Measurements from ENCODE around the gene BBS1.

Gene BBS1

DNA sequence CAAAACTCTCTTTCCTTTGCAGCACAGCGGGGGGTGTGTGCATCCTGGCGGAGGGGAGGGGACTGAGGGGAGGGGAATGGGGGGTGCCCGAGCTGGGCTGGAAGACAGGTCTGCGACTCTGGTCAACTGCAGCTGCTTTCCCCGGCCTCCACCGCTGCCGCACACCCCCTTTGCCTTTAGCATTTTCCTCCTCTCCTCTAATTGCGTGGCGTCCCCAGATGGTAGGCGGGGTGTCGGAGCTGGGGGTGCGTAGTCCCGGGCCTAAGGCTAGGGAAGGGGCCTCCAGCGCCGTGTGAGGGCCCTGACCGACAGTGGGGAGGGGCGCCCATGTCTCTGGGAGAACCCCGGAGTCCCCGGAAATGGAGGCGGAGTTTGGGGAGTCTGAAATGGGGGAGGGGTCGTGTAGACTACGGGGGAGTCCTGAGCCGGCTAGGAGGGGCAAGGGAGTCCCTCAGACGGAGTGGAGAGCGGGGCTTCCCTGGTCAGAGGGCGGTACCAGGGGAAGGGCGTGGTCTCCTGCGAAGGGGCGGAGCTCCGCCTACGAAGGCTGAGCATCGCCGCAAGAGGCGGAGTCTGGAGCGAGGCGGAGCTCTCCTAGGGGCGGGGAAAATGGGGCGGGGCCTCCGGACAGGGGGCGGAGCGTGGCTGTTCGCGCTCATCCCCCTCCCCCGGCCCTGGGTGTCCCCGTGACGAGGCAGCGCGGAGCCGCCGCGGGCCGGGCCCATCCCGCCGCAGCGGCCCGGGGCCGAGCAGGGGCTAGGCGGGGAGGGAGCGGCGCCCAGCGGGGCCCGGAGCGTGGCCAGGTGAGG lies 44.0 kb upstream of the BBS1 start, which contains the start of gene PELI3:
TSS of gene PELI3 (plus strand) at position 681 of the 809 bp plus-strand sequence. CDS start 1,224 bp downstream, outside the sequence.
- ChIA-PET CTCF (interaction anchor here (1.9 kb wide), 1 partner anchor 13 kb away, joined by 6 read pairs; no protein-coding TSS in a partner anchor), POLR2A (interaction anchor here (0.9 kb wide), 1 partner anchor 172 kb away, joined by 3 read pairs; no protein-coding TSS in a partner anchor)
- peaks cover 0 to 26% (median 22%) of the 10 kb centered on the region in 4 experiments for H3K4me1 ChIP-seq (ENCODE audit: control extremely low read depth in 1 of 4, control insufficient read depth in 4 of 4, insufficient read depth in 4 of 4, low read length in 3 of 4)
- WGBS (ENCODE audit: insufficient coverage): under 1% methylated on average over 47 of the region's 63 CpGs
- peak; percentile 90 to 95 (median 93) for DNase-seq
- H3K27ac ChIP-seq (ENCODE audit: insufficient read depth in 1 of 2, low read depth in 1 of 2, low read length in 2 of 2, poor library complexity in 1 of 2, severe bottlenecking in 2 of 2): peak within 1 kb of the TSS in 1 of 2 experiments; percentile 58
- peaks cover 0 to 4% (median 0%) of the 10 kb centered on the region in 5 experiments for H3K9me3 ChIP-seq (ENCODE audit: control extremely low read depth in 1 of 5, control insufficient read depth in 4 of 5, insufficient read depth in 2 of 5, low read depth in 1 of 5, low read length in 4 of 5)
- H3K4me3 ChIP-seq (ENCODE audit: control insufficient read depth in 1 of 7, extremely low read depth in 1 of 7, insufficient read depth in 4 of 7, low read depth in 2 of 7, low read length in 6 of 7): peak within 1 kb of the TSS; percentile 42 to 83 (median 65)
- no peaks in the 10 kb centered on the region for H3K36me3 ChIP-seq (ENCODE audit: control insufficient read depth in 4 of 4, insufficient read depth in 4 of 4, low read length in 3 of 4)
- H3K27me3 ChIP-seq (replicated peaks in 2 of 5; ENCODE audit: control insufficient read depth in 4 of 5, insufficient read depth in 5 of 5, low read length in 4 of 5): peaks cover 0 to 2% (median 0%) of the 10 kb centered on the region in 5 experiments

- H3K4me3 ChIP-seq (ENCODE audit: control insufficient read depth in 1 of 7, extremely low read depth in 1 of 7, insufficient read depth in 4 of 7, low read depth in 2 of 7, low read length in 6 of 7): peak overlapping the region; percentile 42 to 83 (median 65)
- ChIA-PET CTCF (interaction anchor here (1.9 kb wide), 1 partner anchor 12 kb away, joined by 6 read pairs; no protein-coding TSS in a partner anchor), POLR2A (interaction anchor here (0.5 kb wide), 1 partner anchor 180 kb away, joined by 4 read pairs; no protein-coding TSS in a partner anchor)
- peak; percentile 44 to 71 (median 60) for DNase-seq
- 2% methylated on average over 42 of the region's 72 CpGs for WGBS (ENCODE audit: insufficient coverage)
- H3K4me1 ChIP-seq (ENCODE audit: control extremely low read depth in 1 of 4, control insufficient read depth in 4 of 4, insufficient read depth in 4 of 4, low read length in 3 of 4): peaks cover 0 to 26% (median 22%) of the 10 kb centered on the region in 4 experiments
- H3K36me3 ChIP-seq (ENCODE audit: control insufficient read depth in 4 of 4, insufficient read depth in 4 of 4, low read length in 3 of 4): no peaks in the 10 kb centered on the region
- H3K27ac ChIP-seq (ENCODE audit: insufficient read depth in 1 of 2, low read depth in 1 of 2, low read length in 2 of 2, poor library complexity in 1 of 2, severe bottlenecking in 2 of 2): no peak overlapping the region
- peaks cover 0 to 2% (median 0%) of the 10 kb centered on the region in 5 experiments for H3K27me3 ChIP-seq (replicated peaks in 2 of 5; ENCODE audit: control insufficient read depth in 4 of 5, insufficient read depth in 5 of 5, low read length in 4 of 5)
- peaks cover 0 to 4% (median 0%) of the 10 kb centered on the region in 5 experiments for H3K9me3 ChIP-seq (ENCODE audit: control extremely low read depth in 1 of 5, control insufficient read depth in 4 of 5, insufficient read depth in 2 of 5, low read depth in 1 of 5, low read length in 4 of 5)
These were observed 43.3 kb upstream of the BBS1 start for GRCh38 chr11:66467034-66467659.

GRCh38 chr11:66467756-66468155 lies 42.7 kb upstream of the BBS1 start:
- ChIA-PET CTCF (interaction anchor here (1.9 kb wide), 1 partner anchor 11 kb away, joined by 6 read pairs; no protein-coding TSS in a partner anchor), POLR2A (interaction anchor here (0.5 kb wide), 1 partner anchor 181 kb away, joined by 4 read pairs; no protein-coding TSS in a partner anchor)
- Histone ChIP-seq H3K9me3 (ENCODE audit: control extremely low read depth in 1 of 5, control insufficient read depth in 4 of 5, insufficient read depth in 2 of 5, low read depth in 1 of 5, low read length in 4 of 5) (peaks cover 0 to 2% (median 0%) of the 10 kb centered on the region in 5 experiments), H3K36me3 (ENCODE audit: control insufficient read depth in 4 of 4, insufficient read depth in 4 of 4, low read length in 3 of 4) (no peaks in the 10 kb centered on the region), H3K27me3 (replicated peaks in 2 of 5; ENCODE audit: control insufficient read depth in 4 of 5, insufficient read depth in 5 of 5, low read length in 4 of 5) (peaks cover 0 to 2% (median 0%) of the 10 kb centered on the region in 5 experiments), H3K4me1 (ENCODE audit: control extremely low read depth in 1 of 4, control insufficient read depth in 4 of 4, insufficient read depth in 4 of 4, low read length in 3 of 4) (peaks cover 0 to 26% (median 22%) of the 10 kb centered on the region in 4 experiments), H3K27ac (ENCODE audit: insufficient read depth in 1 of 2, low read depth in 1 of 2, low read length in 2 of 2, poor library complexity in 1 of 2, severe bottlenecking in 2 of 2) (no peak overlapping the region), H3K4me3 (ENCODE audit: control insufficient read depth in 1 of 7, extremely low read depth in 1 of 7, insufficient read depth in 4 of 7, low read depth in 2 of 7, low read length in 6 of 7) (peak overlapping the region in 6 of 7 experiments; percentile 42 to 83 (median 70))
- DNase-seq: peak in 2 of 3 donors; percentile 63 to 71
- 24% methylated on average over 6 of the region's 6 CpGs for WGBS (ENCODE audit: insufficient coverage)

GRCh38 chr11:66468691-66469090 lies 41.7 kb upstream of the BBS1 start:
- Histone ChIP-seq H3K27me3 (replicated peaks in 2 of 5; ENCODE audit: control insufficient read depth in 4 of 5, insufficient read depth in 5 of 5, low read length in 4 of 5) (peaks cover 0 to 2% (median 0%) of the 10 kb centered on the region in 5 experiments), H3K27ac (ENCODE audit: insufficient read depth in 1 of 2, low read depth in 1 of 2, low read length in 2 of 2, poor library complexity in 1 of 2, severe bottlenecking in 2 of 2) (no peak overlapping the region), H3K4me1 (ENCODE audit: control extremely low read depth in 1 of 4, control insufficient read depth in 4 of 4, insufficient read depth in 4 of 4, low read length in 3 of 4) (peaks cover 0 to 26% (median 22%) of the 10 kb centered on the region in 4 experiments), H3K9me3 (ENCODE audit: control extremely low read depth in 1 of 5, control insufficient read depth in 4 of 5, insufficient read depth in 2 of 5, low read depth in 1 of 5, low read length in 4 of 5) (no peaks in the 10 kb centered on the region), H3K4me3 (ENCODE audit: control insufficient read depth in 1 of 7, extremely low read depth in 1 of 7, insufficient read depth in 4 of 7, low read depth in 2 of 7, low read length in 6 of 7) (no peak overlapping the region), H3K36me3 (ENCODE audit: control insufficient read depth in 4 of 4, insufficient read depth in 4 of 4, low read length in 3 of 4) (peaks cover 0 to 5% (median 2%) of the 10 kb centered on the region in 4 experiments)
- POLR2A ChIA-PET: no interaction called here
- 92% methylated on average over 4 of the region's 6 CpGs for WGBS (ENCODE audit: insufficient coverage)
- CTCF ChIA-PET: no interaction called here
- DNase-seq: no peak

GRCh38 chr11:66469441-66469840 lies 41.0 kb upstream of the BBS1 start:
- CTCF ChIA-PET: interaction anchor here (1.4 to 2.5 kb wide), 2 partner anchors 10 to 31 kb away, joined by 3 to 9 read pairs; partner anchors contain the start of genes DPP3 and MRPL11
- no peaks in the 10 kb centered on the region for H3K9me3 ChIP-seq (ENCODE audit: control extremely low read depth in 1 of 5, control insufficient read depth in 4 of 5, insufficient read depth in 2 of 5, low read depth in 1 of 5, low read length in 4 of 5)
- H3K36me3 ChIP-seq (ENCODE audit: control insufficient read depth in 4 of 4, insufficient read depth in 4 of 4, low read length in 3 of 4): peaks cover 0 to 9% (median 4%) of the 10 kb centered on the region in 4 experiments
- no CpG with 5 or more reads among the region's 1 CpG for WGBS (ENCODE audit: insufficient coverage)
- H3K27ac ChIP-seq (ENCODE audit: insufficient read depth in 1 of 2, low read depth in 1 of 2, low read length in 2 of 2, poor library complexity in 1 of 2, severe bottlenecking in 2 of 2): no peak overlapping the region
- H3K4me3 ChIP-seq (ENCODE audit: control insufficient read depth in 1 of 7, extremely low read depth in 1 of 7, insufficient read depth in 4 of 7, low read depth in 2 of 7, low read length in 6 of 7): no peak overlapping the region
- H3K27me3 ChIP-seq (replicated peaks in 2 of 5; ENCODE audit: control insufficient read depth in 4 of 5, insufficient read depth in 5 of 5, low read length in 4 of 5): peaks cover 0 to 2% (median 0%) of the 10 kb centered on the region in 5 experiments
- H3K4me1 ChIP-seq (ENCODE audit: control extremely low read depth in 1 of 4, control insufficient read depth in 4 of 4, insufficient read depth in 4 of 4, low read length in 3 of 4): peaks cover 0 to 26% (median 22%) of the 10 kb centered on the region in 4 experiments
- DNase-seq: no peak
- POLR2A ChIA-PET: interaction anchor here (0.5 kb wide), 1 partner anchor 40 kb away, joined by 3 read pairs; no protein-coding TSS in a partner anchor

- no peak for DNase-seq
- 97% methylated on average over 3 of the region's 3 CpGs for WGBS (ENCODE audit: insufficient coverage)
- Histone ChIP-seq H3K9me3 (ENCODE audit: control extremely low read depth in 1 of 5, control insufficient read depth in 4 of 5, insufficient read depth in 2 of 5, low read depth in 1 of 5, low read length in 4 of 5) (no peaks in the 10 kb centered on the region), H3K27ac (ENCODE audit: insufficient read depth in 1 of 2, low read depth in 1 of 2, low read length in 2 of 2, poor library complexity in 1 of 2, severe bottlenecking in 2 of 2) (no peak overlapping the region), H3K4me3 (ENCODE audit: control insufficient read depth in 1 of 7, extremely low read depth in 1 of 7, insufficient read depth in 4 of 7, low read depth in 2 of 7, low read length in 6 of 7) (no peak overlapping the region), H3K36me3 (ENCODE audit: control insufficient read depth in 4 of 4, insufficient read depth in 4 of 4, low read length in 3 of 4) (peaks cover 0 to 10% (median 4%) of the 10 kb centered on the region in 4 experiments), H3K4me1 (ENCODE audit: control extremely low read depth in 1 of 4, control insufficient read depth in 4 of 4, insufficient read depth in 4 of 4, low read length in 3 of 4) (peaks cover 0 to 24% (median 22%) of the 10 kb centered on the region in 4 experiments), H3K27me3 (replicated peaks in 2 of 5; ENCODE audit: control insufficient read depth in 4 of 5, insufficient read depth in 5 of 5, low read length in 4 of 5) (peaks cover 0 to 2% (median 0%) of the 10 kb centered on the region in 5 experiments)
- ChIA-PET CTCF (interaction anchor here (1.4 to 2.5 kb wide), 2 partner anchors 9 to 32 kb away, joined by 3 to 9 read pairs; partner anchors contain the start of genes DPP3 and MRPL11), POLR2A (no interaction called here)
These were observed 40.4 kb upstream of the BBS1 start for GRCh38 chr11:66470015-66470414.
